GM12878 (cell line): ENCODE results near the gene MTF1. TPM values are rescaled to one million over a fixed set of nuclear protein-coding genes. Genes with fewer than 3 reads are reported as not detected.

Experiments
- BHLHE40 ChIP-seq, 2 experiments: fragments of 450-650 bp in 1 of 2; IDR thresholded peaks; 2 replicates each; pipeline ENCODE4 v1.6.1; 2011 to 2017; ENCODE audit warnings: low read depth in 2 of 2, borderline replicate concordance in 1 of 2, improper control_type of control experiment in 1 of 2, low read length in 1 of 2, mild to moderate bottlenecking in 1 of 2
- CHD4 ChIP-seq: fragments of 200-600 bp; sonication (generic); IDR thresholded peaks from 2 replicates; pipeline ENCODE4 v1.6.1; 2016; ENCODE audit warnings: mild to moderate bottlenecking
- EP300 ChIP-seq, 2 experiments: fragments of 150-350 bp in 1 of 2; IDR thresholded peaks; 2 replicates each; pipeline ENCODE4 v1.6.1; 2011 to 2012; ENCODE audit warnings: low read depth in 2 of 2, low read length in 2 of 2, borderline replicate concordance in 1 of 2, improper control_type of control experiment in 1 of 2, inconsistent platforms in 1 of 2; ENCODE audit not compliant: control insufficient read depth in 1 of 2
- HDAC2 ChIP-seq: fragments of 200-600 bp; sonication (generic); IDR thresholded peaks from 2 replicates; pipeline ENCODE4 v1.6.1; 2017
- HDAC6 ChIP-seq: fragments of 200-600 bp; sonication (generic); IDR thresholded peaks from one replicate; pipeline ENCODE4 v1.8.0; 2017; ENCODE audit warnings: antibody characterized with exemption; ENCODE audit not compliant: unreplicated experiment
- IKZF1 ChIP-seq: fragments of 450-650 bp; conservative IDR thresholded peaks from 2 replicates; pipeline ENCODE4 v1.6.1; 2017; ENCODE audit warnings: antibody characterized with exemption, mild to moderate bottlenecking
- POLR2A ChIP-seq: IDR thresholded peaks from 2 replicates; pipeline ENCODE4 v1.6.1; 2011; ENCODE audit warnings: low read depth, mild to moderate bottlenecking, low read length
- RBBP5 ChIP-seq: fragments of 200-600 bp; sonication (generic); conservative IDR thresholded peaks from 2 replicates; pipeline ENCODE4 v1.6.1; 2016
- SUZ12 ChIP-seq: fragments of 200-600 bp; sonication (generic); IDR thresholded peaks from one replicate; pipeline ENCODE4 v1.6.1; 2018; ENCODE audit warnings: antibody characterized with exemption, mild to moderate bottlenecking; ENCODE audit not compliant: unreplicated experiment
- ZZZ3 ChIP-seq: IDR thresholded peaks from 2 replicates; pipeline ENCODE4 v1.6.1; 2011; ENCODE audit warnings: low read depth; ENCODE audit not compliant: control insufficient read depth, insufficient read length
- polyA plus RNA-seq, 11 experiments: library from polyadenylated mRNA; depleted of rRNA in 4 of 11; unstranded in 6 of 11; stranded (reverse) in 5 of 11; fragments of >200 nt; fragmentation: Nextera tagmentation in 4 of 11; fragmentation: Illumina TruSeq in 1 of 11; extraction: Ambion mirVana in 4 of 11; extraction: Trizol in 1 of 11; gene quantifications; 1 replicate in 1 of 11; 2 replicates in 10 of 11; pipeline versions ENCODE4 v1.2.1 to v1.2.3, GENCODE V29; 2011 to 2016; ENCODE audit warnings: inconsistent platforms in 2 of 11, missing spikeins in 2 of 11, low read depth in 1 of 11
- total RNA-seq, 4 experiments: library from RNA; depleted of rRNA in 3 of 4; stranded (reverse); fragments of >200 nt in 3 of 4; fragmentation: Illumina TruSeq in 1 of 4; extraction: Trizol in 1 of 4; gene quantifications; 2 replicates each; pipeline versions ENCODE4 v1.2.1 to v1.2.3, GENCODE V29; 2013 to 2021
- TF ChIP-seq, protein P1 (sequence below): fragments of 450-650 bp; IDR thresholded peaks from 2 replicates; pipeline ENCODE4 v1.6.1; 2018; ENCODE audit warnings: borderline replicate concordance, mild to moderate bottlenecking; ENCODE audit not compliant: partially characterized antibody
- TF ChIP-seq, protein P2 (sequence below): IDR thresholded peaks from 2 replicates; pipeline ENCODE4 v1.6.1; 2012; ENCODE audit warnings: low read length, inconsistent platforms

Gene MTF1
- total and polyA plus RNA-seq, 10 of the 15 experiments (the other 5 are each of a cell fraction or from before 2014, with no cell fraction given), result 2.2 to 20.4 (median 6.7) TPM

DNA sequence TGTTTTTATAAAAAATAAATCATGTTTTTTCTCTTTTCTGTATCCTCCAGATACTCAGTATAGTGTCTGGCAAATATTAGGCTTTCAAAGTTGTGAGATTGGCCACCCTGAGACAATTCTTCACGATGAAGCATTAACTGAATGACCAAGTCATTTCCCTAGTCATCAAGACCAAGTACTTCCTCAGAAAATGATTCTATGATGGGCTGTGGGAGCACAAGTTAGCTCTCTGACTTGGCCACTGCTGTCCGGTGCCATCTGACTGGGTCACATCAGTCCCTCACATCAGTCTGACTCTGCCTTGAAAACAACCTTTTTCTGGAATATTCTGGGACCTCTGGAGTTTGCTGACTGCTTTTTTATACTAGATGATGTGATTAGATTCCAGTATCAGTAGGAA lies 37.9 kb downstream of the MTF1 start (continued):
- TF ChIP-seq IKZF1 (no peak), ZZZ3 (no peak), POLR2A (no peak), CHD4 (no peak), EP300 (IDR thresholded peaks at IDR 0.05; ENCODE audit: borderline replicate concordance in 1 of 2, control insufficient read depth in 1 of 2, low read depth in 2 of 2, low read length in 2 of 2) (no peak), SUZ12 (no peak), RBBP5 (no peak), HDAC2 (no peak), HDAC6 (no peak), BHLHE40 (IDR thresholded peaks at IDR 0.05; ENCODE audit: borderline replicate concordance in 1 of 2, low read depth in 2 of 2, low read length in 1 of 2) (no peak)
- TF ChIP-seq, protein P1, sequence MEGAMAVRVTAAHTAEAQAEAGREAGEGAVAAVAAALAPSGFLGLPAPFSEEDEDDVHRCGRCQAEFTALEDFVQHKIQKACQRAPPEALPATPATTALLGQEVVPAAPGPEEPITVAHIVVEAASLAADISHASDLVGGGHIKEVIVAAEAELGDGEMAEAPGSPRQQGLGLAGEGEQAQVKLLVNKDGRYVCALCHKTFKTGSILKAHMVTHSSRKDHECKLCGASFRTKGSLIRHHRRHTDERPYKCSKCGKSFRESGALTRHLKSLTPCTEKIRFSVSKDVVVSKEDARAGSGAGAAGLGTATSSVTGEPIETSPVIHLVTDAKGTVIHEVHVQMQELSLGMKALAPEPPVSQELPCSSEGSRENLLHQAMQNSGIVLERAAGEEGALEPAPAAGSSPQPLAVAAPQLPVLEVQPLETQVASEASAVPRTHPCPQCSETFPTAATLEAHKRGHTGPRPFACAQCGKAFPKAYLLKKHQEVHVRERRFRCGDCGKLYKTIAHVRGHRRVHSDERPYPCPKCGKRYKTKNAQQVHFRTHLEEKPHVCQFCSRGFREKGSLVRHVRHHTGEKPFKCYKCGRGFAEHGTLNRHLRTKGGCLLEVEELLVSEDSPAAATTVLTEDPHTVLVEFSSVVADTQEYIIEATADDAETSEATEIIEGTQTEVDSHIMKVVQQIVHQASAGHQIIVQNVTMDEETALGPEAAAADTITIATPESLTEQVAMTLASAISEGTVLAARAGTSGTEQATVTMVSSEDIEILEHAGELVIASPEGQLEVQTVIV, result no peak
- TF ChIP-seq, protein P2, sequence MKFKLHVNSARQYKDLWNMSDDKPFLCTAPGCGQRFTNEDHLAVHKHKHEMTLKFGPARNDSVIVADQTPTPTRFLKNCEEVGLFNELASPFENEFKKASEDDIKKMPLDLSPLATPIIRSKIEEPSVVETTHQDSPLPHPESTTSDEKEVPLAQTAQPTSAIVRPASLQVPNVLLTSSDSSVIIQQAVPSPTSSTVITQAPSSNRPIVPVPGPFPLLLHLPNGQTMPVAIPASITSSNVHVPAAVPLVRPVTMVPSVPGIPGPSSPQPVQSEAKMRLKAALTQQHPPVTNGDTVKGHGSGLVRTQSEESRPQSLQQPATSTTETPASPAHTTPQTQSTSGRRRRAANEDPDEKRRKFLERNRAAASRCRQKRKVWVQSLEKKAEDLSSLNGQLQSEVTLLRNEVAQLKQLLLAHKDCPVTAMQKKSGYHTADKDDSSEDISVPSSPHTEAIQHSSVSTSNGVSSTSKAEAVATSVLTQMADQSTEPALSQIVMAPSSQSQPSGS, result no peak
